Thyroid gland (tissue), 4 donors: ENCODE data around the gene SYAP1. TPM values are rescaled to one million over a fixed set of nuclear protein-coding genes. Genes with fewer than 3 reads are reported as not detected.

ENCODE experiments used
- DNase-seq, 2 donors: peaks; one replicate each; pipeline ENCODE4 v3.0.0-alpha.2; 2019
- H3K27ac ChIP-seq, 3 donors: fragments of 200-600 bp; sonication (generic); 1 replicate in 2 of 3; 2 replicates in 1 of 3; pipeline ENCODE4 v1.5.1; 2016 to 2019; ENCODE audit warnings: mild to moderate bottlenecking in 1 of 3, moderate library complexity in 1 of 3
- H3K27me3 ChIP-seq: fragments of 200-600 bp; sonication (generic); one replicate; pipeline ENCODE4 v1.5.1; 2019
- H3K36me3 ChIP-seq, 2 donors: fragments of 200-600 bp; sonication (generic); one replicate each; pipeline ENCODE4 v1.5.1; 2016 to 2019
- H3K4me1 ChIP-seq, 2 donors: fragments of 200-600 bp; sonication (generic); one replicate each; pipeline ENCODE4 v1.5.1; 2017 to 2019
- H3K4me3 ChIP-seq, 3 donors: fragments of 200-600 bp; sonication (generic); replicated peaks in 1 of 3; 1 replicate in 2 of 3; 2 replicates in 1 of 3; pipeline ENCODE4 v1.5.1; 2016; ENCODE audit warnings: mild to moderate bottlenecking in 1 of 3
- H3K9me3 ChIP-seq: fragments of 200-600 bp; sonication (generic); one replicate; pipeline ENCODE4 v1.5.1; 2017
- POLR2A ChIP-seq, 2 donors: fragments of 450-650 bp; IDR thresholded peaks; one replicate each; pipeline ENCODE4 v1.6.1; 2017; ENCODE audit warnings: antibody characterized with exemption in 2 of 2, mild to moderate bottlenecking in 2 of 2, moderate library complexity in 1 of 2
- WGBS, 2 donors: methylation state at CpG; one replicate each; pipeline ENCODE4 v1.1.5; 2017; 5-methylcytosine and 5-hydroxymethylcytosine counted together
- intact Hi-C: fragments of 100-400 bp; cut with DNase I; formaldehyde crosslinking; loops from one replicate; pipeline ENCODE4 v1.15.1; 2023
- total RNA-seq, 4 donors: library from RNA; depleted of rRNA; stranded (reverse); fragments of >200 nt; gene quantifications; one replicate each; pipeline ENCODE4 v1.2.3, GENCODE V29; 2016
- TF ChIP-seq, protein P1 (sequence below), 6 experiments: fragments of 200-600 bp in 3 of 6; fragments of 450-650 bp in 3 of 6; sonication (generic) in 3 of 6; IDR thresholded peaks; one replicate each; pipeline ENCODE4 v1.5.1; 2016 to 2019; ENCODE audit warnings: antibody characterized with exemption in 6 of 6, mild to moderate bottlenecking in 2 of 6, inconsistent platforms in 1 of 6, moderate library complexity in 1 of 6

SYAP1 gene
- total RNA-seq, 4 donors from 2014 or later: 24.7 to 34.2 (median 31.0) TPM

DNA sequence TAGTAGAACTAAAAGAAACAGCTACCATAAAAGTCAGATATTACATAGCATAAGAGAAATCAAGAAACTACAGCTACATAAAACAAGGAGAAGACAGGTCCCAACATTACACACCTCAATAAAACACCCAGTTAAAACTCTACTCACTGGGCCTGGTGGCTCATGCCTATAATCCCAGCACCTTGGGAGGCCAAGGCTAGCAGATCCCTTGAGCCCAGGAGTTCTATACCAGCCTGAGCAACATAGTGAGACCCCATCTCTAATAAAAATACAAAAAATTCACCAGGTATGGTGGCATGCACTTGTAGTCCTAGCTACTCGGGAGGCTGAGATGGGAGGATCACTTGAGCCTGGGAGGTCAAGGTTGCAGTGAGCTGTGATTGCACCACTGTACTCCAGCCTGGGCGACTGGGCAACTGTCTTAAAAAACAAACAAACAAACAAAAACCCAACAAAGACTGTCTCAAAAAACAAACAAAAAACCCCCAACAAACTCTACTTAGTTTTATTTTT, 51.6 kb downstream of the SYAP1 start:
- WGBS, 2 donors: 85 to 87% methylated on average over 2 of the region's 2 CpGs
- no peak overlapping the region for H3K4me3 ChIP-seq
- peak overlapping the region in 1 of 3 donors; percentile 36 for H3K27ac ChIP-seq
- intact Hi-C loops: no loop called here
- no peak for DNase-seq
- no peaks in the 10 kb centered on the region for H3K4me1 ChIP-seq
- H3K27me3 ChIP-seq: no peaks in the 10 kb centered on the region
- TF ChIP-seq POLR2A (IDR thresholded peaks at IDR 0.05): no peak
- TF ChIP-seq, protein P1, sequence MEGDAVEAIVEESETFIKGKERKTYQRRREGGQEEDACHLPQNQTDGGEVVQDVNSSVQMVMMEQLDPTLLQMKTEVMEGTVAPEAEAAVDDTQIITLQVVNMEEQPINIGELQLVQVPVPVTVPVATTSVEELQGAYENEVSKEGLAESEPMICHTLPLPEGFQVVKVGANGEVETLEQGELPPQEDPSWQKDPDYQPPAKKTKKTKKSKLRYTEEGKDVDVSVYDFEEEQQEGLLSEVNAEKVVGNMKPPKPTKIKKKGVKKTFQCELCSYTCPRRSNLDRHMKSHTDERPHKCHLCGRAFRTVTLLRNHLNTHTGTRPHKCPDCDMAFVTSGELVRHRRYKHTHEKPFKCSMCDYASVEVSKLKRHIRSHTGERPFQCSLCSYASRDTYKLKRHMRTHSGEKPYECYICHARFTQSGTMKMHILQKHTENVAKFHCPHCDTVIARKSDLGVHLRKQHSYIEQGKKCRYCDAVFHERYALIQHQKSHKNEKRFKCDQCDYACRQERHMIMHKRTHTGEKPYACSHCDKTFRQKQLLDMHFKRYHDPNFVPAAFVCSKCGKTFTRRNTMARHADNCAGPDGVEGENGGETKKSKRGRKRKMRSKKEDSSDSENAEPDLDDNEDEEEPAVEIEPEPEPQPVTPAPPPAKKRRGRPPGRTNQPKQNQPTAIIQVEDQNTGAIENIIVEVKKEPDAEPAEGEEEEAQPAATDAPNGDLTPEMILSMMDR (IDR thresholded peaks at IDR 0.05): no peak
- no peaks in the 10 kb centered on the region for H3K36me3 ChIP-seq
- H3K9me3 ChIP-seq: no peaks in the 10 kb centered on the region

DNA sequence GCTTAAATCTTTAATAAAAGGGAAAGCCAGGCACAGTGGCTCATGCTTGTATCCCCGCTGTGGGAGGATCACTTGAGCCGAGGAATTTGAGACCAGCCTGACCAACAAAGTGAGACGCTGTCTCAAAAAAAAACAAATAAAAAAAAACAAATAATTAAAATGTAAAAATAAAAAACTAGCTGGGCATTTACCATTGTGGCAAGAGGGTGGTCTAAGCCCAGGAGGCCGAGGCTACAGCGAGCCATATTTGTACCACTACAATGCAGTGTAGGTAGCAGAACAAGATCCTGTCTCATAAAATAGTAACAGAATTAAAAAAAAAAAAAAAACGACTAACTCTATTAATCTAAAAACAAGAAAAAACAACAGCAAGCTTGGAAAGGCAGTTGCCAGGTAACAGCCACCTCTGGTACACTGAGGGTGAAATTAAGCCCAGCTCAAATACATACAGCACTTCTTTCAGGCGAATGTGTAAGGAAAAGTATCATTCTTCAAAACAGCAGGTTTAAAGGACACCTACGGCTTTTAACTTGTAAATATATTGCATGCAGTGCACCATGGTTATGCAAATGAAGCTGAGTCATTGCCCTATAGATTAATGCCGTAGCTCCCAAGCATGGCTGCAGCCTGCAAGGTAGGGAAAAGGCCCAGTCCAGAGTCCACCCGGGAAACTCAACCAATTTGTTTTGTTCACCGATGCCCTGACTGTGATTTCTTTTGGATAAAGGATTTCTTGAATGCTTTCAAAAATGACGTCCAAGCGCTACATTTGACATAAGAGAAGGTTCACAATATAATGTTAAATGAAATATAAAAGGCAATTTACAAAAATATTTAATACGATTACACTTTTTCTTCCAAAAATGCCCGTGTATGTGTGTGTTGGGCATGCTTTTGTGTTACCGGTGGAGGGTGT, 52.3 kb downstream of the SYAP1 start:
- H3K4me1 ChIP-seq: no peaks in the 10 kb centered on the region
- DNase-seq: peak; percentile 28 to 34
- H3K4me3 ChIP-seq: no peak overlapping the region
- no peaks in the 10 kb centered on the region for H3K36me3 ChIP-seq
- no peaks in the 10 kb centered on the region for H3K9me3 ChIP-seq
- peak overlapping the region in 2 of 3 donors; percentile 3 to 36 for H3K27ac ChIP-seq
- TF ChIP-seq POLR2A (IDR thresholded peaks at IDR 0.05): no peak
- TF ChIP-seq, protein P1 (IDR thresholded peaks at IDR 0.05): peak in 1 of 6 experiments; percentile 10
- no peaks in the 10 kb centered on the region for H3K27me3 ChIP-seq
- WGBS, 2 donors: 38 to 40% methylated on average over 16 of the region's 16 CpGs
- intact Hi-C loops: no loop called here

DNA sequence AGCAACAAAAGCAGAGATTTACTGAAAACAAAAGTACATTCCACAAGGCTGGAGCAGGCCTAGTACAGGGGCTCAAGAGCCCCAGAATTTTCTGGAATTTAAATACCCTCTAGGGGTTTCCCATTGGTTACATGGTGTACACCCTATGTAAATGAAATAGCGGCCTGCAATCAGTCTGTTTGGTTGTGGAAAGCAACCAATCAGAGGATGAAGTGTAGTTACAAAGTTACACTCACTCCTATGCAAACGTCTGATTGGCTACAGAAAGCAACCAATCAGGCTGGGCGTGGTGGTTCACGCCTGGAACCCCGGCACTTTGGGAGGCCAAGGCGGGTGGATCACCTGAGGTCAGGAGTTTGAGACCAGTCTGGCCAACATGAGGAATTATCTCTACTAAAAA, 53.0 kb downstream of the SYAP1 start:
- intact Hi-C loops: no loop called here
- 97 to 98% methylated on average over 5 to 6 of the region's 6 CpGs for WGBS, 2 donors
- H3K4me1 ChIP-seq: no peaks in the 10 kb centered on the region
- H3K36me3 ChIP-seq: no peaks in the 10 kb centered on the region
- TF ChIP-seq POLR2A (IDR thresholded peaks at IDR 0.05): no peak
- TF ChIP-seq, protein P1 (IDR thresholded peaks at IDR 0.05): no peak
- H3K9me3 ChIP-seq: no peaks in the 10 kb centered on the region
- H3K4me3 ChIP-seq: no peak overlapping the region
- H3K27ac ChIP-seq: peak overlapping the region in 1 of 3 donors; percentile 36
- DNase-seq: no peak
- H3K27me3 ChIP-seq: no peaks in the 10 kb centered on the region

DNA sequence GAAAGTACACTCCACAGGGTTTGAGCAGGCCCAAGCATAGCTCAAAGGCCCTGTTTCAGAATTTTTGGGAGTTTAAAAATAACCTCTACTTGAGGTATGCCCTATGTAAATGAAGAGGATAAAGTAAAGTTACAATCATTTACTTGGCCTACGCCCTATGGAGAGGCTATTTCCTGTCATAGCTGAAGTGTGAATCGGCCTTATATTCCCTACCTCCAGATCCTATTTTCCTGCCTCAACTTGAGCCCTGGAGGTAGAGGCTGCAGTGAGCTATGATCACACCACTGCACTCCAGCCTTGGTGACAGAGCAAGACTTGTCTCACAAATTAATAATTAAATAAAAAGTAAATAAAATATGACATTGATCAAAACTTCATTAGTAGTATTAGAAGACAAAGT, 55.3 kb downstream of the SYAP1 start:
- no peaks in the 10 kb centered on the region for H3K4me1 ChIP-seq
- 88 to 93% methylated on average over 2 of the region's 2 CpGs for WGBS, 2 donors
- DNase-seq: no peak
- no peaks in the 10 kb centered on the region for H3K9me3 ChIP-seq
- TF ChIP-seq, protein P1 (IDR thresholded peaks at IDR 0.05): no peak
- no peak for TF ChIP-seq POLR2A (IDR thresholded peaks at IDR 0.05)
- H3K27me3 ChIP-seq: no peaks in the 10 kb centered on the region
- intact Hi-C loops: no loop called here
- no peak overlapping the region for H3K4me3 ChIP-seq
- H3K36me3 ChIP-seq: no peaks in the 10 kb centered on the region
- H3K27ac ChIP-seq: no peak overlapping the region

DNA sequence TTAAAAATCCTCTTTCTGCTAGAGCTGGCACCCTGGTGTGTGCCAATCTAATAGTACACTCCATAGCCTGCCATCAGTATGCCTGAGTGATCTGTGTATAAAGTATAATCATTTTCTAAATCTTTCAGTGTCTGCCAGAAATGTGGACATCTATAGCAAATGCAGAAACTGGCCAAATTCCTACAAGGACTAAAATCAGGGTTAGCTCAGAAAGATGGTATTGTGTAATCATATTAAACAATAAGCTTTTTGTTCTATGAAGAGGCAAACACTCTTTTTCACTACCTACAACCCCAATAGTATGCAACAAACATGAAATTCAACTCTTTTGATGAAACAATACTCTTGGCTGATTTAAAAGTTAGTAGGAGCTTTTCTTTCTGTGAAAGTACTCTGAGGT, 59.1 kb downstream of the SYAP1 start:
- no peak overlapping the region for H3K4me3 ChIP-seq
- DNase-seq: no peak
- no peaks in the 10 kb centered on the region for H3K36me3 ChIP-seq
- no peaks in the 10 kb centered on the region for H3K27me3 ChIP-seq
- H3K27ac ChIP-seq: no peak overlapping the region
- TF ChIP-seq, protein P1 (IDR thresholded peaks at IDR 0.05): no peak
- TF ChIP-seq POLR2A (IDR thresholded peaks at IDR 0.05): no peak
- no peaks in the 10 kb centered on the region for H3K4me1 ChIP-seq
- intact Hi-C loops: no loop called here
- no peaks in the 10 kb centered on the region for H3K9me3 ChIP-seq
